Measurements from ENCODE around the gene GPSM1. TPM values are rescaled to one million over a fixed set of nuclear protein-coding genes. Genes with fewer than 3 reads are reported as not detected.

GPSM1 gene
- total RNA-seq, 1 donor from 2014 or later, result 19.2 TPM

DNA sequence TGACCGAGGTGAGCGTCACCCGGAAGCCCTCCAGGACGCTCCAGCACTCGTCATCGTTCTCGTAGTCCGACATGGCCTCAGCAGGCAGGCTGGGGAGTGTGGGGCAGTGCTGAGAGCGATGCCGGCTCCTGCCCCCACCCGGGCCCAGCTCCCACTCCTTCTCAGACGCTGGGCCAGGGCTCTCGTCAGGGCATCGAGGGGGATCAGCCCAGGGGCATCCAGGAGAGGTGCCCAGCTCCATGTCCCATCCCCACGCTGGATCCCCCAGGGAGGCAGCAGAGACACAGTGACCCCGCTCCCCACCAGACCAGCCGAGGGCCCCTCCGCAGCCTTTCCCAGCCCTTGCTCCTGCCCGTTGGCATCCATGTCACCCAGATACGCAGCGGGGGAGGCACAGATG lies 44.7 kb downstream of the GPSM1 start:
- DNase-seq (no peak), ATAC-seq (no peak)
- H3K4me1 ChIP-seq, result peaks cover 15% of the 10 kb centered on the region
- TF ChIP-seq CTCF (IDR thresholded peaks at IDR 0.05), result no peak
- H3K27me3 ChIP-seq (ENCODE audit: low read depth), result no peaks in the 10 kb centered on the region
- intact Hi-C loops (cut with DNase I), result no loop called here
- H3K9me3 ChIP-seq, result no peaks in the 10 kb centered on the region
- H3K27ac ChIP-seq, result peak overlapping the region; percentile 29
- H3K4me3 ChIP-seq, result peak overlapping the region; percentile 47
- H3K36me3 ChIP-seq, result no peaks in the 10 kb centered on the region

- Histone ChIP-seq H3K4me1 (peaks cover 15% of the 10 kb centered on the region), H3K27ac (peak overlapping the region; percentile 75), H3K36me3 (no peaks in the 10 kb centered on the region), H3K27me3 (ENCODE audit: low read depth) (no peaks in the 10 kb centered on the region), H3K4me3 (peak overlapping the region; percentile 47), H3K9me3 (no peaks in the 10 kb centered on the region)
- peak; percentile 21 for TF ChIP-seq CTCF (IDR thresholded peaks at IDR 0.05)
- intact Hi-C loops (cut with DNase I), result no loop called here
- peak; percentile 88 for DNase-seq
- ATAC-seq, result peak; percentile 78 to 86
Observed at GRCh38 chr9:136372561-136373299, 45.4 kb downstream of the GPSM1 start.

DNA sequence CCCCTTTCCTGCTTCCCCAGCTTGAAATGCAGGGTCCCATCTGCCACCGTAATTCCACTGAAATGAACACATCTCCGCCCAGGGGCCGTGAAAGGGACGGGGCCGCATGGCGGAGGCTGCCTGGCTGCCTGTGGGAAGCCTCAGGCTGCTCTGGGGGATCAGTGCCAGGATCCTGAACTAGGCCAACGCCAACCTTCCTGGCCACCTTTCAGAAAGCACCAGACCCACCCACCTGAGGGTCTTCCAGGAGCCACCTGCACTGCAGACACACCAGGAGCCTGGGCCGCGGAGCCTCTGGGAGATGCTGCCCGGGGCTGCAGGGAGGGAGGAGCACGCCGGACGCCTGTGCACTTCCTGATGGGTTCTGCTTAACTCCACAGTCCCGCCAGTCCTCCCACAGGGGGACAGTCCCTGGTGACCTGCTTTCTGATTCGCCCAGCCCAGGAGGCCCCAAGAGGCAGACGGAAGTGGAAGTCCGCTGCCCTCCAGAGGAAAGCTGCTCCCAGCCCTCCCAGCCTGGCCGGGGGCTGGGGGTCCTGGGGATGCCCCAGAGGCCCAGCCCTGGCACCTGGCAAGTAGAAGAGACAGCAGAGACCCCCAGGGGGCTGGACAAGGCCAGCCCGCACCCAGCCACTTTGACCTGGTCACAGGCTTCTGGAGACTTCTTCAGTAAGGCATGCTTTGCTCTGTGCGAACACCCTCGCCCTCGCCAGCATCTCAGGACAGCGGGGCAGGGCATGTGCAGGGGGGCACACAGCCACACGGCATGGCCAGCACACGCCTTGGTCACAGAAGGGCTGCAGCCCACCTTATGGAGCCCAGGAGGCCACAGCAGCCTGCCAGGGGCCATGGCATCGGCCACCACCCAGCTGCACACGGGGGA lies 46.2 kb downstream of the GPSM1 start, which contains the start of gene CARD9:
Gene CARD9 (minus strand): TSS at position 370 of the 883 bp plus-strand sequence. CDS start 1,591 bp downstream, outside the sequence.
- DNase-seq (peak; percentile 83), ATAC-seq (peak; percentile 68 to 75)
- Histone ChIP-seq H3K4me1 (peaks cover 15% of the 10 kb centered on the region), H3K9me3 (no peaks in the 10 kb centered on the region), H3K4me3 (peak within 1 kb of the TSS; percentile 47), H3K27me3 (ENCODE audit: low read depth) (no peaks in the 10 kb centered on the region), H3K27ac (peak within 1 kb of the TSS; percentile 75), H3K36me3 (peaks cover 2% of the 10 kb centered on the region)
- TF ChIP-seq CTCF (IDR thresholded peaks at IDR 0.05), result no peak
- intact Hi-C loops (cut with DNase I), result no loop called here

DNA sequence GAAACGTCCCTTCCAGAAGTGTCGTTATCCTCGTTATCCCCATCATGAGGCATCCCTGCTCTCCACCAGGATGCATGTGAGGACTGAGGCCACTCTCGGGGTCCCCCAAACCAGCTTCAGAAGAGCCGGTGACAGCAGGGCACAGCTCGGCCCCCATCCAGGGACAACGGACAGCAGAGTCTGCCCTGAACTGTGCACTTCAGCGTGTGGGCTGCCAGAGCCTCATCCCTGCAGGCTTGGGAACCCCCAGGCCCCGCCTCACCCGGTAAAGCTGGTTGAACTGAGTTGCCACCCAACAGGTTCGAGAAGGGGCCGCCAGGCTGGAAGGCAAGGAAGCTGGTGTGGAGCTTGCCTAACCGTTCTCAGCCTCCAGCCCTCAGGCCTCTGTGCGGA lies 46.8 kb downstream of the GPSM1 start:
- Histone ChIP-seq H3K27ac (no peak overlapping the region), H3K36me3 (peaks cover 9% of the 10 kb centered on the region), H3K9me3 (no peaks in the 10 kb centered on the region), H3K27me3 (ENCODE audit: low read depth) (no peaks in the 10 kb centered on the region), H3K4me1 (peaks cover 15% of the 10 kb centered on the region), H3K4me3 (no peak overlapping the region)
- ATAC-seq (no peak), DNase-seq (no peak)
- intact Hi-C loops (cut with DNase I), result no loop called here
- no peak for TF ChIP-seq CTCF (IDR thresholded peaks at IDR 0.05)

DNA sequence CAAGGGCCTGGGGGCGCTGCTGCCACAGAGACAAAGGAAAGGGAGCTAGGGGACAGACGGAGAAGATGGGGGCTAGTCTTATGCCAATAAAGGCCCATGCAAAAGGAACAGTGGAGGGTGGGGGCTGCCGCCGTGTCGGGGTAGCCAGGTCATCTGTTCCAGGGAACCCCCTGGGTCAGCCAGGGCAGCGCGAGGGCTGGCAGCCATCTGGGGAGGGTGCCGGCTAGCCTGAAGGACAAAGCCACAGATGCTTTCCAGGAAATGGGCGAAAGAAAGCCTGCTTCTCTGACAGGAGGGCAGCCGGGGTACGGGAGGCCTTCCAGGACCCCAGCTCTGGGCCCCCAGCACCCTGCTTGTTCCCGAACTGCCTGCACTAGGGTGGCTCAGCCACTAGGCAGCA lies 47.8 kb downstream of the GPSM1 start:
- Histone ChIP-seq H3K4me1 (peaks cover 15% of the 10 kb centered on the region), H3K4me3 (no peak overlapping the region), H3K27ac (no peak overlapping the region), H3K9me3 (no peaks in the 10 kb centered on the region), H3K36me3 (peaks cover 18% of the 10 kb centered on the region), H3K27me3 (ENCODE audit: low read depth) (no peaks in the 10 kb centered on the region)
- intact Hi-C loops (cut with DNase I), result no loop called here
- DNase-seq, result no peak
- TF ChIP-seq CTCF (IDR thresholded peaks at IDR 0.05), result no peak
- ATAC-seq, result no peak

Data from lower lobe of right lung (tissue), 2 donors.